ENCODE results near the gene KLHL29.

- TF ChIP-seq CTCF (IDR thresholded peaks at IDR 0.05; ENCODE audit: poor library complexity) (no peak), EZH2 (IDR thresholded peaks at IDR 0.05; ENCODE audit: borderline replicate concordance) (no peak)
These were observed 288.1 kb downstream of the KLHL29 start for GRCh38 chr2:23673082-23673481.

Measured in hepatocyte (in vitro differentiated cells).